ENCODE results near the gene DPH5.
"Not testable (repeated sequence)": the region's sequence is repeated elsewhere in the genome, so short reads cannot be mapped to it uniquely, and the experiment has no call there.

DPH5 gene

DNA sequence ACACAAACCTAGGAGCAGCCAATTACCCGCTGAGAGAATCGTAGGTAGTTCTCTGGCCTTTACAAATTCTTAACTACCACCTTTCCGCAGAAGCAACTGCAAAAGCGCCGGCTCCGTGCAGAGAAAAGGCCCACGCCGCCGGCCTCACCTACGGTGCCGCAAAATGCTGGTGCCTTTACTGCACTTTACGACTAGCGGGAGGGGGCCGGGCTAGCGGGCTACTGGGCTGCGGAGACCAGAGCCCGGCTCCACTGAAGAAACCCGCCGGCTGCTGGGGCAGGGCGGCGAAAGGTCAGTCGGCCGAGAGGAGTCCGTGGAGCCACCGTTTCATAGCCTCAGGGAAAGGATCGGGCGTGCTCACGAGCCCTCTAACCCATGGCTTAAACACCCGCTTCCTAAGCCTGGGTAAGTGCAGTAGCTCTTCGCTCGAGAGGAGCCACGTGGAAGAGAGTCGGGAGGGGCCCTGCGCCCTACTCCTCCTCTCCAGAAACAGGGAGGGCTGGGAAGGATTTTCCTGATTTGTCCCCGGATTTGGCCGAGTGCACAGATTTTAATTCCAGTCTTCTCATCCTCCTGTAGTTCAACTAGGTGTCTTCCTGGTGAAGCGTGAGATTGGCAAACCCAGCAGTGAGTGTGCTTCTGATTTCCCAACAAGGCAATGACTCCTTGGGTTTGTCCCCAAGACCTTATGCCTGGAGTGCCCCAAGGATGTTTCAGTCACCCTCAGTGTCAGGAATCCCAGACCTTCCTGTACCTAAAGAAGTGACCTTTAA is at the start of gene DPH5:
Gene DPH5, minus strand, starts transcription at position 128 of the 773 bp plus-strand sequence. CDS start 341 bp downstream, outside the sequence.
- DNase-seq, result peak; percentile 69 to 84 (median 78)

- no peak for DNase-seq
Observed at GRCh38 chr1:101073836-101074235, 48.3 kb upstream of the DPH5 start.

GRCh38 chr1:101071470-101071891 is 45.9 kb upstream of the DPH5 start:
- DNase-seq, result no peak

DNA sequence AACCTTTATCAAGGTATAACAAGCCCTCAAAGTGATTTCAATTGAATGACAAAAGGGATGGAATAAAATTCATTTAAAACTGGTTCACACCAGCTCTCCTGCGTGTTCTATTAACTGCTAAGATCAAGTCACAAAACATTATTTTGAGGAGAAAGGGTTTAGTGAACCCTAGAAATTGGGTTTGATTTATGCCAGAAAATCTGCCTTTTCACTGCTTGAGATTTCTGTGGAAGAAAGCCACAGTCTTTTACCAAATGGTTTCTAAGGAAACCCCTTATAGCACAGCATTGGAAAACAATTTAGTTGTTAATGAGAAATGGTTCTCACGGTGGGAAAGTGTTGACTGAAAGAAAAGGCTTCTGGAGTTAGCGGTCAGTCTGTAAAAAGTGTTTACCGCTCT is 43.6 kb upstream of the DPH5 start:
- DNase-seq, result no peak

DNA sequence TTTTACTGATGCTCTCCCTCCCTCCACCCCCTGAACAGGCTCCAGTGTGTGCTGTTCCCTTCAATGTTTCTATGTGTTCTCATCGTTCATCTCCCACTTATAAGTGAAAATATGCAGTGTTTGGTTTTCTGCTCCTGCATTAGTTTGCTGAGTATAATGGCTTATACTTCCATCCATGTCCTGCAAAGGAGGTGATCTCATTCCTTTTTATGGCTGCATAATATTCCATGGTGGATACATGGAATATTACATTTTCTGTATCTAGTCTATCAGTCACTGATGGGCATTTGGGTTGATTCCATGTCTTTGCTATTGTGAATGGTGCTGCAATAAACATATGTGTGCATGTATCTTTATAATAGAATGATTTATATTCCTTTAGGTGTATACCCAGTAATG is 41.4 kb upstream of the DPH5 start:
- not testable (repeated sequence) for DNase-seq

- no peak for DNase-seq
Observed at GRCh38 chr1:101066260-101066936, 40.8 kb upstream of the DPH5 start.

DNA sequence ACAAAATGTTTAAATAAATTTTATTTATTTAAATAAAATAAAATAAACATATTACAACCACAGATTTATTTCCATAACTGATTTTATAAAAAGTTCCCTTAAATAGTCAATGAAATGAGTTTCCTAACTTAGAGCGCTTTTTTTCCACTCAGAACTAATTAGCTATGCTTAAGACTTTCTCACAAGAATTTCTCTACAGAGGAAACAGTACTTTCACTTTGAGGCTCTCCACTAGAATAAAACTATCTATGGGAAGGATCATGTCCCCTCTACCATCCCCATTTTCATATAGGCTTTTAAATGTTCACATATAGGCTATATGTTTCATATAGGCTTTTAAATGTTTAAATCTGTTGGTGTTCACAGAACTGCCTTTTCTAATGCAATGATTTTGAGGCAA is 40.0 kb upstream of the DPH5 start:
- DNase-seq, result no peak

- no peak for DNase-seq
Observed at GRCh38 chr1:101064697-101065096, 39.1 kb upstream of the DPH5 start.

GRCh38 chr1:101060992-101061391 is 35.4 kb upstream of the DPH5 start:
- no peak for DNase-seq

DNA sequence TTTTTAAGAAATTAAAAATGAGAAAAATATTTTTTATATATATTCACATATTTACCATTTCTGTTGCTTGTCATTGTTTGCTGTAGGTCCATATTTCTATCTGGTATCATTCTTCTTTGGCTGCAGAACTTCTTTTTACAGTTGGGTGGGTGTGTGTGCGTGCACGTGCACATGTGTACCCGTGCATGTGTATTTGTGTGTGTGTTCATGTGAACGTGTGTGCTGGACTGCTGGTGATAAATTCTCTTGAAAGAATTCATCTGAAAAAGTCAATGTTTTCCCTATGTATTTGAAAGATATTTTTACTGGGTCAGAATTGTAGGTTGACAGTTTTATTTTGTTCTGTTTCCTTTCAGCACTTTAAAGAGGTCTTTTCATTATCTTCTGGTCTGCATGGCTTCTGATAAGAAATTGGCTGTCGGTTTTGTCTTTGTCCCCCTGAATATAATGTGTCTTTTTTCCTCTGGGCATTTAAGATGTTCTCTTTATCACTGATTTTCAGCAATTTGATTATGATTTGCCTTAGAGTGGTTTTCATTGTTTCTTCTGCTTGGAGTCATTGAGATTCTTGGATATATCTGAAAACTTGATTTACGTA is 34.5 kb upstream of the DPH5 start:
- DNase-seq, result no peak

- DNase-seq, result no peak
Observed at GRCh38 chr1:101055623-101056022, 30.0 kb upstream of the DPH5 start.

GRCh38 chr1:101051688-101052638 is 26.4 kb upstream of the DPH5 start:
- DNase-seq, result no peak

GRCh38 chr1:101050869-101051268 is 25.3 kb upstream of the DPH5 start:
- DNase-seq, result no peak

DNA sequence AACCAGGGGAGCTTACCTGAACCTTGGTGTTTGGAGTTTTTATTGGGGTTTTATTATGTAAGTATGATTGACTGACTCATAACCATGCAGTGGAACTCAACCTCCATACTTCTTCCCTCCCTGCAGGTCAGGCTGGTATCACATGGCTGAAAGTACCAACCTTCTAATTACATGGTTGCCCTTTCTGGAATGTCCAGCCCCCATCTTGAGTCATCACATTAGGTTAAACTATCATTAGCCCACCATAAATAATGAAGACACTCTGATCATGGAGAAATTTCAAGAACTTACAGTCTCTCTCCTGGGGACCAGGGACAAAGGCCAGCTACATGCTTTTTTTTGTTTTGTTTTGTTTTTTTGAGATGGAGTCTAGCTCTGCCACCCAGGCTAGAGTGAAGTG is 19.2 kb upstream of the DPH5 start:
- DNase-seq, result no peak

DNA sequence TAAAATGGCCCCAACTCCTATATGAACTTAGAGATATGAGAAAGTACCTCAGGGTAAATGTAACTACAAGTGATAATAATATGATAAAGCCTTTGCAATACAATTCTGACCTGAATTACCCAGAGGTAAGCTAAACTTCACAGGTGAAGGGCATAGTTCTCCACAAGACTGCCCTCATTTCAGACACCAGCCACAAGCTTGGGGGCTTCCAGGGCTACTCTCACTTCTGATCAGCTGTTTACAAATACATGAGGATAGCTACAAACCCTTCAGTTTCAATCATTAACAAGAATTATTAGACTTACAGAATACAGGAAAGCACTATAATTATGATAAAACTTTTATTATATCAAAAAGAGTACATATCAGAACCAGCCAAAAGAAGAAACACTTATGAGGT is 18.7 kb upstream of the DPH5 start:
- DNase-seq, result no peak

GRCh38 chr1:101043776-101044175 is 18.2 kb upstream of the DPH5 start:
- no peak for DNase-seq

DNA sequence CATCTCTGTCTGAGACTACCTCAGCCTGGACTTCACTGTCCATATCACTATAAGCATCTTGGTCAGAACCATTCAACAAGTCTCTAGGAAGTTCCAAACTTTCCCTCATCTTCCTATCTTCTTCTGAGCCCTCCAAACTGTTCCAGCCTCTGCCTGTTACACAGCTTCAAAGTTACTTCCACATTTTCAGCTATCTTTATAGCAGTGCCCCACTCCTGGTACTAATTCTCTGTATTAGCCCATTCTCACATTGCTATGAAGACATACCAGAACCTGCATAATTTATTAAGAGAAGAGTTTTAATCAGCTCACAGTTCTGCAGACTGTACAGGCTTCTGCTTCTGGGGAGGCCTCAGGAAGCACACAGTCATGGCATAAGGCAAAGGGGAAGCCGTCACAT is 15.7 kb upstream of the DPH5 start:
- no peak for DNase-seq

DNA sequence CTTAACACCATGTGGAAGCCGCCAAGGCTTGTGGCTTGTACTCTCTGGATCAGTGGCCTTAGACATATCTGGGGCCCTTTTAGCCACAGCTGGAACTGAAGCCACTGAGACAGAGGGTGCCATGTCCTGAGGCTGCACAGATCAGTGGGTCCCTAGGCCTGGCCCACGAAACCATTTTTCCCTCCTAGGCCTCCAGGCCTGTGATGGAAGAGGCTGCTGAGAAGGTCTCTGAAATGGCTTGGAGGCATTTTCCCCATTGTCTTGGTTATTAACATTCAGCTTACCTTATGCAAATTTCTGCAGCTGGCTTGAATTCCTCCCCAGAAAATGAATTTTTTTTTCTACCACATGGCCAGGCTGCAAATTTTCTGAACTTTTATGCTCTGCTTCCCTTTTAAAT is 15.1 kb upstream of the DPH5 start:
- no peak for DNase-seq

DNA sequence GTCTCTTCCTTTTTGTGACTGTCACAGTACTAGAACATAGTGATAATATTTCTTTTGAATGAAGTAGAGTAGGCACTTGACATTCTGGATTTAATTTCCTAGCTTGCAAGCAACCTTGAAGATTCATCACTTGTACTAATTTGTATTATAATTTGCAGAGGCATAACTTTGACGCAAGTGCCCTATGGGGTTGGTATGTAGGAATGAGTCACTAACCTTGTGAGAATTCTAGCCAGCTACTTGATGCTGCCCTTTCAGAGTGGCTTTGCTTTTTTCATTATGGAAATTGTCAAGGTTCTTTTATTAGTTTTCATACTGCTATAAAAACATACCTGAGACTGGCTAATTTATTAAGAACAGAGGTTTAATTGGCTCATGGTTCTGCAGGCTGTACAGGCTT is 13.7 kb upstream of the DPH5 start:
- no peak for DNase-seq

GRCh38 chr1:101037316-101037715 is 11.7 kb upstream of the DPH5 start:
- no peak for DNase-seq

GRCh38 chr1:101033017-101033416 is 7.4 kb upstream of the DPH5 start:
- DNase-seq, result no peak

DNA sequence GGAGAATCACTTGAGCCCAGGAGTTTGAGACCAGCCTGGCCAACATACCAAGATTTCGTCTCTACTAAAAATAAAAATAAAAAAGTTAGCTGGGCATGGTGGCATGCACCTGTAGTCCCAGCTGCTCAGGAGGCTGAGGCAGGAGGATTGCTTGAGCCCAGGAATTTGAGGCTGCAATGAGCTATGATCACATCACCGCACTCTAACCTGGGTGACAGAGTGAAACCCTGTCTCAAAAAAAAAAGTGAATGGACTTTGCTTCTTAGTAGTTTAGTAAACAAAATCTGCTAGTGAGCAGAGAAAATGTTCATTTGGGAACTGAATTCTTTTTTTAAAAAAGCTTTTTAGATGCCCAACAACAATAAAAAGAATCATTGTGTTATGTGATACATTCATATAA is 6.5 kb upstream of the DPH5 start:
- not testable (repeated sequence) for DNase-seq

DNA sequence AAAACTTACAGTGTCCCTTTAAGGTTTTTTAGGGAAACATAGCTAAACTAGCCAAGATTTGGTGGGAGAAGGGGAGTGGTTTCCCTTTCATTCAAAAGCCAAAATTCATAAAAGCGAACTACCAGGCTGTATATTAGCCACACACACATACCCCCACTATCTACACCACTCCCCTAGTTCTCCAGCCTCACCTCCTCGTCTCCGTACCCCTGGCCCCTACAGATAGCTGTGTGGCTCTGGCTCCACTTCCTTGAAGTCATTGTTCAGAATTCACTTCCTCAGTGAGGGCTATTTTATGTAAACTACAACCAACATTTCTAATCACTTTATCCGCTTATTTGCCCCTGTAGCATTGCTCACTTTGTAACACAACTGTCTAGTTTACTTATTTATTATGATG is 5.3 kb upstream of the DPH5 start:
- no peak for DNase-seq

All from activated naive CD4-positive, alpha-beta T cell (primary cell).